GM15510 (cell line): ENCODE results near the gene SELENOO.

ENCODE experiments used
- POLR2A ChIP-seq: IDR thresholded peaks from 3 replicates; pipeline ENCODE4 v1.6.1; 2011; ENCODE audit warnings: borderline replicate concordance; ENCODE audit not compliant: insufficient read length; ENCODE audit errors: extremely low read depth

Gene SELENOO

GRCh38 chr22:50199251-50199721, 1.5 kb upstream of the SELENOO start:
- TF ChIP-seq POLR2A: no peak

GRCh38 chr22:50199829-50200460, 866 bp upstream of the SELENOO start:
- no peak for TF ChIP-seq POLR2A

GRCh38 chr22:50201191-50202129, 649 bp downstream of the SELENOO start:
- no peak for TF ChIP-seq POLR2A

- no peak for TF ChIP-seq POLR2A
Measured at GRCh38 chr22:50202130-50202666, 1.4 kb downstream of the SELENOO start.

GRCh38 chr22:50203288-50203687, 2.5 kb downstream of the SELENOO start:
- TF ChIP-seq POLR2A: no peak

GRCh38 chr22:50204571-50204970, 3.8 kb downstream of the SELENOO start:
- TF ChIP-seq POLR2A: no peak

GRCh38 chr22:50205781-50206569, 5.2 kb downstream of the SELENOO start:
- TF ChIP-seq POLR2A: no peak

- TF ChIP-seq POLR2A: no peak
Measured at GRCh38 chr22:50206599-50206998, 5.8 kb downstream of the SELENOO start.

GRCh38 chr22:50207383-50208140, 6.8 kb downstream of the SELENOO start:
- no peak for TF ChIP-seq POLR2A

- no peak for TF ChIP-seq POLR2A
Measured at GRCh38 chr22:50208430-50208938, 7.7 kb downstream of the SELENOO start.

- TF ChIP-seq POLR2A: no peak
Measured at GRCh38 chr22:50208939-50209892, 8.4 kb downstream of the SELENOO start.

- no peak for TF ChIP-seq POLR2A
Measured at GRCh38 chr22:50209893-50210292, 9.1 kb downstream of the SELENOO start.
